Chondrocyte (in vitro differentiated cells): ENCODE measurements around the gene SLC39A11. TPM values are rescaled to one million over a fixed set of nuclear protein-coding genes. Genes with fewer than 3 reads are reported as not detected.

Experiments used
- DNase-seq: peaks from one replicate; pipeline ENCODE4 v3.0.0; 2021; ENCODE audit warnings: mixed read lengths, low spot score
- H3K27ac Mint-ChIP-seq: one replicate; pipeline ENCODE4 v1.8.0; 2021; ENCODE audit warnings: mild to moderate bottlenecking, moderate library complexity, mixed read lengths; ENCODE audit not compliant: unreplicated experiment
- H3K27me3 Mint-ChIP-seq: 2 replicates; pipeline ENCODE4 v1.8.0; 2021; ENCODE audit warnings: low read depth, mixed read lengths
- H3K36me3 Mint-ChIP-seq: 2 replicates; pipeline ENCODE4 v1.8.0; 2021; ENCODE audit warnings: low read depth, mixed read lengths
- H3K4me1 Mint-ChIP-seq: 2 replicates; pipeline ENCODE4 v1.8.0; 2021; ENCODE audit warnings: low read depth, mild to moderate bottlenecking, mixed read lengths
- H3K4me3 Mint-ChIP-seq: one replicate; pipeline ENCODE4 v1.8.0; 2021; ENCODE audit warnings: mild to moderate bottlenecking, moderate library complexity, mixed read lengths; ENCODE audit not compliant: unreplicated experiment
- H3K9me3 Mint-ChIP-seq: 2 replicates; pipeline ENCODE4 v1.8.0; 2021; ENCODE audit warnings: low read depth, mixed read lengths
- total RNA-seq: library from RNA; stranded (reverse); gene quantifications from 3 replicates; pipeline ENCODE4 v1.2.1, GENCODE V29; 2021
- TF ChIP-seq, protein P1 (sequence below): fragments of 200-600 bp; sonication (generic); IDR thresholded peaks from 2 replicates; pipeline ENCODE4 v1.5.0; 2021; ENCODE audit warnings: antibody characterized with exemption, mild to moderate bottlenecking, moderate library complexity

SLC39A11 gene
- total RNA-seq, 1 donor from 2014 or later: 25.3 TPM

DNA sequence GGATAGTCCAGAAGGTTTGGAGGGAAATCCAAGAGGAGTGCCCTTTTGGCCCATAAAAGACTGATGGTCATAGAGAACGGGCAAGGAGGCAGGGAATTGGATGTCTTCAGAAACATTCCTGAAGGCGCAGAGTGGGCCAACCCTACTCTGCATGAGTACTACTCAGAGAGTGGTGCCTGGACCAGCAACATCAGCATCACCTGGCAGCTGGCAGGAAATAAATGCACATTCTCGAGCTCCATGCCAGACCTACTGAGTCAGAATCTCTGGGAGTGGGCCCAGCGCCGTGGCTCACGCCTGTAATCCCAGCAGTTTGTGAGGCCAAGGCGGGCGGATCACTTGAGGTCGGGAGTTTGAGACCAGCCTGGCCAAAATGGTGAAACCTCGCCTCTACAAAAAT, 27.1 kb upstream of the SLC39A11 start:
- DNase-seq: no peak
- TF ChIP-seq, protein P1, sequence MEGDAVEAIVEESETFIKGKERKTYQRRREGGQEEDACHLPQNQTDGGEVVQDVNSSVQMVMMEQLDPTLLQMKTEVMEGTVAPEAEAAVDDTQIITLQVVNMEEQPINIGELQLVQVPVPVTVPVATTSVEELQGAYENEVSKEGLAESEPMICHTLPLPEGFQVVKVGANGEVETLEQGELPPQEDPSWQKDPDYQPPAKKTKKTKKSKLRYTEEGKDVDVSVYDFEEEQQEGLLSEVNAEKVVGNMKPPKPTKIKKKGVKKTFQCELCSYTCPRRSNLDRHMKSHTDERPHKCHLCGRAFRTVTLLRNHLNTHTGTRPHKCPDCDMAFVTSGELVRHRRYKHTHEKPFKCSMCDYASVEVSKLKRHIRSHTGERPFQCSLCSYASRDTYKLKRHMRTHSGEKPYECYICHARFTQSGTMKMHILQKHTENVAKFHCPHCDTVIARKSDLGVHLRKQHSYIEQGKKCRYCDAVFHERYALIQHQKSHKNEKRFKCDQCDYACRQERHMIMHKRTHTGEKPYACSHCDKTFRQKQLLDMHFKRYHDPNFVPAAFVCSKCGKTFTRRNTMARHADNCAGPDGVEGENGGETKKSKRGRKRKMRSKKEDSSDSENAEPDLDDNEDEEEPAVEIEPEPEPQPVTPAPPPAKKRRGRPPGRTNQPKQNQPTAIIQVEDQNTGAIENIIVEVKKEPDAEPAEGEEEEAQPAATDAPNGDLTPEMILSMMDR: no peak
- no peaks in the 10 kb centered on the region for H3K36me3 Mint-ChIP-seq
- no peaks in the 10 kb centered on the region for H3K27me3 Mint-ChIP-seq
- no peaks in the 10 kb centered on the region for H3K4me1 Mint-ChIP-seq
- peaks cover 3% of the 10 kb centered on the region for H3K9me3 Mint-ChIP-seq
- no peak overlapping the region for H3K27ac Mint-ChIP-seq
- H3K4me3 Mint-ChIP-seq: no peak overlapping the region

DNA sequence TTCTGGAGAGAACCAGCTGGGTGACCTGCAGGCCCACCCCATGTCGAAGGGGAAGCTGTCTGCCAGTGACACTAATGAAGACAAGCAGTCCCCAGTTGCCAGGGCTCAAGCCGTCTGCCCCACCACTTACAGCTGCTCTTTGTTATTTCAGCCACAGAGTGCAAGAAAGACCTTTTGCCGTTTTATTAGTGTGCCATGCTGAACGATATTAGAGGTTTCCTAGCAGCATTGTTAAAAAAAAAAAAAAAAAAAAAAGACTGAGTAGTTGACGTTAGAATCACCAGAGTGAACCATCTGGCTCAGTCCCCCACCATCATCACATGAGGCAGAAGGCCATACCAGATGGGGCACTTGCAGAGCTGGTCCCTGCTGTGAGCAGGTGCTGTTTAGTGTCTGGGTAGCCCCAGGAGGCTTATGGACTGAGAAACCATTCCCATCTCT, 26.5 kb upstream of the SLC39A11 start:
- Mint-ChIP-seq H3K9me3 (peaks cover 3% of the 10 kb centered on the region), H3K27ac (no peak overlapping the region), H3K4me3 (no peak overlapping the region), H3K4me1 (no peaks in the 10 kb centered on the region), H3K36me3 (no peaks in the 10 kb centered on the region), H3K27me3 (no peaks in the 10 kb centered on the region)
- TF ChIP-seq, protein P1: no peak
- DNase-seq: no peak

DNA sequence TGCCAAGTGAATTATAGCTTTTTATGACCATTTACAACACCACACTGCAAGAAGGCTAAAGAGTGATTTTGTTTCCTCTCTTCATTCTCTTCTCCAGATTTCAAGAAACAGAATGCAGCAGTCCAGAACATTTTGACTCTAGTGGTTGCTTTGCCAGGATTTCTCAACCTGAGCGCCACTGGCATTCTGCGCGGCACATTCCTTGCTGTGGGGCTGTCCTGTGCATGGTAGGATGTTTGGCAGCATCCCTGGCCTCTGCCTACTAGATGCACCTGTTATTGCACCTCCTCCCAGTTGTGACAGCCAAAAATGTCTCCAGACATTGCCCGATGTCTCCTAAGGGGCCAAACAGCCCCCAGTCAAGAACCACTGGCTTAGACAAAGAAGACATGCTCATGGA, 25.7 kb upstream of the SLC39A11 start:
- no peaks in the 10 kb centered on the region for H3K4me1 Mint-ChIP-seq
- no peak overlapping the region for H3K27ac Mint-ChIP-seq
- H3K27me3 Mint-ChIP-seq: no peaks in the 10 kb centered on the region
- H3K36me3 Mint-ChIP-seq: no peaks in the 10 kb centered on the region
- H3K9me3 Mint-ChIP-seq: peaks cover 3% of the 10 kb centered on the region
- TF ChIP-seq, protein P1: no peak
- H3K4me3 Mint-ChIP-seq: no peak overlapping the region
- DNase-seq: no peak

DNA sequence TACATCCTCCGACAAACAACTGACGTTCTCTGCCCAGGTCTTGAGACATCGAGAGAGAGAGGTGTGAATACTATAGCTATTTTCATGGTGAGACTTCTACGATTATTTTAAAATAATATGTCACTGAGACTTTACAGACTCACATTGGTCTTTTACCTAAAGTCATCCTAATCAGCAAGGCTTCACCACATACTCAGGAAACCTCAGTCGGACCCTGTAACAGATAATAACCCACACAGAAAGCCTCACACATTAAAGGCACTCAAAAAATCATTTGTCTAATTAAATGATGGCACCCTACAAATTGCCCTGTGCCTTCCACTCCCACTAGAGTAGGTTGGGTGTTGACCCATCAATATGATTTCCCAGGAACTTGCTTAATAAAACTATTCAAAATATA, 19.8 kb upstream of the SLC39A11 start:
- H3K27me3 Mint-ChIP-seq: no peaks in the 10 kb centered on the region
- peaks cover 2% of the 10 kb centered on the region for H3K36me3 Mint-ChIP-seq
- TF ChIP-seq, protein P1: no peak
- no peaks in the 10 kb centered on the region for H3K4me1 Mint-ChIP-seq
- no peak overlapping the region for H3K4me3 Mint-ChIP-seq
- no peak for DNase-seq
- no peak overlapping the region for H3K27ac Mint-ChIP-seq
- peaks cover 3% of the 10 kb centered on the region for H3K9me3 Mint-ChIP-seq

DNA sequence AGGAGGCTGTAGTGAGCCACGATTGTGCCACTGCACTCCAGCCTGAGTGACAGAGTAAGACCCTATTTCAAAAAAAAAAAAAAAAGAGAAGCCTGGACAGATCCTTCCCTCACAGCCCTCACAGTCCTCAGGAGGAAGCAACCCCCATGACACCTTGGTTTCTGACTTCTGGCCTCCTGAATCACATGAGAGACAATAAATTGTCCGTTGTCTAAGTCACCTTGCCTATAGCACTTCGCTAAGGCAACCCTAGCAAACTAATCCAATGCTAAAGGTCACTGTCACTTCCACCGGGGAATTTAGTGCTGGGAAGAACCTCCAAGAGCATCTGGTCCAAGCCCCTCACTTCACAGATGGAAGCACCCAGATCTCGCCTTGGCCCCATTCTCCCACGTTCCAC, 18.9 kb upstream of the SLC39A11 start:
- Mint-ChIP-seq H3K27ac (no peak overlapping the region), H3K4me1 (no peaks in the 10 kb centered on the region), H3K36me3 (peaks cover 2% of the 10 kb centered on the region), H3K9me3 (peaks cover 3% of the 10 kb centered on the region), H3K27me3 (no peaks in the 10 kb centered on the region), H3K4me3 (no peak overlapping the region)
- DNase-seq: no peak
- TF ChIP-seq, protein P1: no peak
